Uterus (tissue), 4 donors: ENCODE results near the gene VPS16. TPM values are rescaled to one million over a fixed set of nuclear protein-coding genes. Genes with fewer than 3 reads are reported as not detected.

Experiments used
- DNase-seq, 2 donors: peaks; one replicate each; pipeline ENCODE4 v3.0.0-alpha.2; 2019 to 2020
- H3K27ac ChIP-seq, 2 donors: fragments of 200-600 bp; sonication (generic); 1 replicate in 1 of 2; 2 replicates in 1 of 2; pipeline ENCODE4 v1.5.1; 2016 to 2018
- H3K27me3 ChIP-seq, 2 donors: fragments of 200-600 bp; sonication (generic); one replicate each; pipeline ENCODE4 v1.5.1; 2018 to 2019; ENCODE audit warnings: control low read depth in 1 of 2
- H3K36me3 ChIP-seq, 2 donors: fragments of 200-600 bp; sonication (generic); one replicate each; pipeline ENCODE4 v1.5.1; 2019; ENCODE audit warnings: control low read depth in 1 of 2
- H3K4me1 ChIP-seq, 2 donors: fragments of 200-600 bp; sonication (generic); one replicate each; pipeline ENCODE4 v1.5.1; 2018 to 2019; ENCODE audit warnings: control low read depth in 1 of 2
- H3K4me3 ChIP-seq, 2 donors: fragments of 200-600 bp; sonication (generic); 1 replicate in 1 of 2; 2 replicates in 1 of 2; pipeline ENCODE4 v1.5.1; 2018 to 2019; ENCODE audit warnings: mild to moderate bottlenecking in 1 of 2
- H3K9me3 ChIP-seq, 2 donors: fragments of 200-600 bp; sonication (generic); one replicate each; pipeline ENCODE4 v1.5.1; 2019; ENCODE audit warnings: control low read depth in 1 of 2
- POLR2A ChIP-seq, 2 donors: fragments of 450-650 bp; IDR thresholded peaks; one replicate each; pipeline ENCODE4 v1.6.1; 2016; ENCODE audit warnings: antibody characterized with exemption in 2 of 2, mild to moderate bottlenecking in 1 of 2, moderate library complexity in 1 of 2
- intact Hi-C: fragments of 100-400 bp; cut with DNase I; formaldehyde crosslinking; loops from one replicate; pipeline ENCODE4 v1.15.1; 2023; ENCODE audit warnings: low total_unique reads
- total RNA-seq, 4 donors: library from RNA; depleted of rRNA in 3 of 4; stranded (reverse); fragments of >200 nt in 3 of 4; gene quantifications; one replicate each; pipeline versions ENCODE4 v1.1.0 to v1.2.4, GENCODE V29; 2014 to 2023
- TF ChIP-seq, protein P1 (sequence below), 4 experiments: fragments of 200-600 bp in 2 of 4; fragments of 450-650 bp in 2 of 4; sonication (generic) in 2 of 4; IDR thresholded peaks; one replicate each; pipeline ENCODE4 v1.5.1; 2016 to 2019; ENCODE audit warnings: antibody characterized with exemption in 4 of 4, mild to moderate bottlenecking in 2 of 4, moderate library complexity in 1 of 4
- donor health status: DM: yes; HTN: yes; CAD: no.

Gene VPS16
- total RNA-seq, 4 donors from 2014 or later = 5.9 to 48.6 (median 37.9) TPM

GRCh38 chr20:2816030-2816582 is 24.4 kb upstream of the VPS16 start, which contains the start of gene TMEM239:
Gene TMEM239, plus strand, starts transcription at chr20:2816364. Its CDS starts 191 bp downstream, at chr20:2816555.
- no peak for DNase-seq
- Histone ChIP-seq H3K4me3 (no peak within 1 kb of the TSS), H3K9me3 (no peaks in the 10 kb centered on the region), H3K36me3 (no peaks in the 10 kb centered on the region), H3K27me3 (no peaks in the 10 kb centered on the region), H3K4me1 (peaks cover 0 to 13% of the 10 kb centered on the region in 2 donors), H3K27ac (peak within 1 kb of the TSS; percentile 62 to 98)
- no peak for TF ChIP-seq POLR2A (IDR thresholded peaks at IDR 0.05)
- TF ChIP-seq, protein P1, sequence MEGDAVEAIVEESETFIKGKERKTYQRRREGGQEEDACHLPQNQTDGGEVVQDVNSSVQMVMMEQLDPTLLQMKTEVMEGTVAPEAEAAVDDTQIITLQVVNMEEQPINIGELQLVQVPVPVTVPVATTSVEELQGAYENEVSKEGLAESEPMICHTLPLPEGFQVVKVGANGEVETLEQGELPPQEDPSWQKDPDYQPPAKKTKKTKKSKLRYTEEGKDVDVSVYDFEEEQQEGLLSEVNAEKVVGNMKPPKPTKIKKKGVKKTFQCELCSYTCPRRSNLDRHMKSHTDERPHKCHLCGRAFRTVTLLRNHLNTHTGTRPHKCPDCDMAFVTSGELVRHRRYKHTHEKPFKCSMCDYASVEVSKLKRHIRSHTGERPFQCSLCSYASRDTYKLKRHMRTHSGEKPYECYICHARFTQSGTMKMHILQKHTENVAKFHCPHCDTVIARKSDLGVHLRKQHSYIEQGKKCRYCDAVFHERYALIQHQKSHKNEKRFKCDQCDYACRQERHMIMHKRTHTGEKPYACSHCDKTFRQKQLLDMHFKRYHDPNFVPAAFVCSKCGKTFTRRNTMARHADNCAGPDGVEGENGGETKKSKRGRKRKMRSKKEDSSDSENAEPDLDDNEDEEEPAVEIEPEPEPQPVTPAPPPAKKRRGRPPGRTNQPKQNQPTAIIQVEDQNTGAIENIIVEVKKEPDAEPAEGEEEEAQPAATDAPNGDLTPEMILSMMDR (IDR thresholded peaks at IDR 0.05) = no peak
- intact Hi-C loops = no loop called here

DNA sequence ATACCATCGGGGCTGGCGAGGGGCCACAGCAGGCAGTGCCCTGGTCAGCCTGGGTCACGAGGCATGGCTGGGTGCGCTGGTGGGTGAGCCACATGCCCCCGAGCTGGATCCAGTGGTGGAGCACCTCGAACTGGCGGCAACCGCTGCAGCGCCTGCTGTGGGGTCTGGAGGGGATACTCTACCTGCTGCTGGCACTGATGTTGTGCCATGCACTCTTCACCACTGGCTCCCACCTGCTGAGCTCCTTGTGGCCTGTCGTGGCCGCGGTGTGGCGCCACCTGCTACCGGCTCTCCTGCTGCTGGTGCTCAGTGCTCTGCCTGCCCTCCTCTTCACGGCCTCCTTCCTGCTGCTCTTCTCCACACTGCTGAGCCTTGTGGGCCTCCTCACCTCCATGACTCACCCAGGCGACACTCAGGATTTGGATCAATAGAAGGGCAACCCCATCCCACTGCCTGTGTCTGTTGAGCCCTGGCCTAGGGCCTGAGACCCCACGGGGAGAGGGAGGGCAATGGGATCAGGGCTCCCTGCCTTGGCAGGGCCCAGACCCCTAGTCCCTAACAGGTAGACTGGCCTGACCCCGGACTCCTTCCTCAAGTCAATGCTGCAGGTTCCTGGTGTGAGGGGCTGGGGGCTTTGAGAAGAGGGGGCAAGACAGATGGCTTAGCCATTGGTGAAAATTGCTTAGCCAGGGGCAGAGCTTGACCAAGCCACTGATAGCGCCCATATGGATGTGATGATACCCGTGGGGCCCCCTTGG is 23.8 kb upstream of the VPS16 start:
- Histone ChIP-seq H3K9me3 (no peaks in the 10 kb centered on the region), H3K4me1 (peaks cover 0 to 13% of the 10 kb centered on the region in 2 donors), H3K36me3 (no peaks in the 10 kb centered on the region), H3K27me3 (no peaks in the 10 kb centered on the region), H3K27ac (peak overlapping the region; percentile 3 to 98), H3K4me3 (no peak overlapping the region)
- intact Hi-C loops = no loop called here
- no peak for DNase-seq
- TF ChIP-seq, protein P1 (IDR thresholded peaks at IDR 0.05) = no peak

GRCh38 chr20:2817341-2817726 is 23.2 kb upstream of the VPS16 start:
- no peak overlapping the region for H3K4me3 ChIP-seq
- TF ChIP-seq POLR2A (IDR thresholded peaks at IDR 0.05) = no peak
- TF ChIP-seq, protein P1 (IDR thresholded peaks at IDR 0.05) = no peak
- no peaks in the 10 kb centered on the region for H3K9me3 ChIP-seq
- peaks cover 0 to 13% of the 10 kb centered on the region in 2 donors for H3K4me1 ChIP-seq
- H3K27me3 ChIP-seq = no peaks in the 10 kb centered on the region
- intact Hi-C loops = no loop called here
- no peak for DNase-seq
- H3K36me3 ChIP-seq = no peaks in the 10 kb centered on the region
- H3K27ac ChIP-seq = peak overlapping the region in 1 of 2 donors; percentile 98

DNA sequence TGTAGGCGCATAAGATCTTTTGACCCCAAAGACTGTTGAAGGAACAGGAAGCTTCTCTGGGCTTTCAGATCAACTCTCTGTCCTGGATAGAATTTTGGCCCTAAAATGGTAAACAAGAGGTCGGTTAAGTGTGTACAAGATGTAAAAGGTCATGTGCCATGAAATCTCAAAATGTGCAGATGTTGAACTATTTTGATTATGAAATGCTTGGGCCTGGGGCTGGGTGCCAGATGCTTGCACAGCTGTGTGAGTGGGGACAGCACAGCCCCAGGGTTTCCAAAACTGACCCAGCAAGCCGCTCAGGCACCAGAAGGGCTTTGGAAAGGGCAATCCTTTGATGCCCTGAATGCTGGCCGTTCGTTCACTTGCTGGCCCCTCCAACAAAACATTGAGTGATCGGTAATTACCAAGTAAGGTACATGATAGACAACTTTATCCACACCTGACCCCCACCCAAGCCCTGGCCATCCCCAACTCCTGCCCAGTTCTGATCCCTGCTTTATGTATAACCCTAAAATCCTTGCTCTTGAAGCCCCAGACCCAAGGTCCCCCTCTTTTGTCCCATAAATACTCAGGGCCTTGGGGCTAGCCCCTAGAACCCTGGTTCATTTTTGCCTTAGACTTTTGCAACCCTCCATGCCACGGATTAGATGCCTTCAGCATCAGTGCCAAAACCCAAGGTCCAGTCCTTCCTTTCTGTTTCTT is 22.5 kb upstream of the VPS16 start:
- Histone ChIP-seq H3K36me3 (no peaks in the 10 kb centered on the region), H3K4me1 (peaks cover 0 to 13% of the 10 kb centered on the region in 2 donors), H3K27ac (peak overlapping the region in 1 of 2 donors; percentile 98), H3K9me3 (no peaks in the 10 kb centered on the region), H3K27me3 (no peaks in the 10 kb centered on the region), H3K4me3 (no peak overlapping the region)
- TF ChIP-seq POLR2A (IDR thresholded peaks at IDR 0.05) = no peak
- TF ChIP-seq, protein P1 (IDR thresholded peaks at IDR 0.05) = no peak
- no peak for DNase-seq
- intact Hi-C loops = no loop called here
